SH-SY5Y (cell line): ENCODE measurements around the gene HAUS5.

Experiments
- GATA2 ChIP-seq: IDR thresholded peaks from 2 replicates; pipeline ENCODE4 v1.6.1; 2011; ENCODE audit warnings: mild to moderate bottlenecking, low read depth, low read length
- GATA3 ChIP-seq: IDR thresholded peaks from 2 replicates; pipeline ENCODE4 v1.6.1; 2011; ENCODE audit warnings: low read depth, mild to moderate bottlenecking, low read length, moderate library complexity

DNA sequence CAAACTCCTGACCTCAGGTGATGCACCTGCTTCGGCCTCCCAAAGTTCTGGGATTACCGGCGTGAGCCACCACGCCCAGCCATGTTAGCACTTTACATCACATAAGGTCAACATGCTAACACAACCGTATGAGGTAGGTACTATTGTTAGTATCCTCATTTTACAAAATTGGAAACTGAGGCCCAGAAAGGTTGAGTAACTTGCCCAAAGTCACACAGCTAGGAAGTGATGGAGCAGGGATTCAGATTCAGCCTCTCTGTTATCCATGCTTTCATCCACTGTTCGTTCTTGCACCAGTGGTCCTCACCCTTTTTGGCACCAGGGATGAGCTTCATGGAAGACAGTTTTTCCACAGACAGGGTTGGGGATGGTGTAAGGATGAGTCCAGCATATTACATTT lies 44.2 kb downstream of the HAUS5 start:
- TF ChIP-seq GATA2 (no peak), GATA3 (no peak)
